NCI-H128 (cell line): Measurements from ENCODE around the gene PPFIBP1.
"Not testable (repeated sequence)": the region's sequence is repeated elsewhere in the genome, so short reads cannot be mapped to it uniquely, and the experiment has no call there.

Experiments used
- DNase-seq: peaks from one replicate; lab custom pipeline; 2025; ENCODE audit not compliant: unreplicated experiment; lab: John Stamatoyannopoulos, UW

The PPFIBP1 gene

GRCh38 chr12:27561535-27562350, 37.7 kb downstream of the PPFIBP1 start:
- no peak for DNase-seq

GRCh38 chr12:27564612-27565213, 40.7 kb downstream of the PPFIBP1 start:
- DNase-seq = no peak

GRCh38 chr12:27566159-27566558, 42.2 kb downstream of the PPFIBP1 start:
- no peak for DNase-seq

- no peak for DNase-seq
Observed at GRCh38 chr12:27566626-27567025, 42.6 kb downstream of the PPFIBP1 start.

- no peak for DNase-seq
Observed at GRCh38 chr12:27571463-27571862, 47.5 kb downstream of the PPFIBP1 start.

GRCh38 chr12:27572486-27573255, 48.7 kb downstream of the PPFIBP1 start:
- no peak for DNase-seq

GRCh38 chr12:27573972-27574371, 50.0 kb downstream of the PPFIBP1 start:
- no peak for DNase-seq

- no peak for DNase-seq
Observed at GRCh38 chr12:27575090-27575761, 51.2 kb downstream of the PPFIBP1 start.

GRCh38 chr12:27575762-27576118, 51.7 kb downstream of the PPFIBP1 start:
- DNase-seq = no peak

GRCh38 chr12:27576667-27577347, 52.8 kb downstream of the PPFIBP1 start:
- DNase-seq = no peak

GRCh38 chr12:27577688-27578087, 53.7 kb downstream of the PPFIBP1 start:
- no peak for DNase-seq

- DNase-seq = no peak
Observed at GRCh38 chr12:27578689-27579372, 54.8 kb downstream of the PPFIBP1 start.

GRCh38 chr12:27580561-27581330, 56.7 kb downstream of the PPFIBP1 start:
- DNase-seq = no peak

- not testable (repeated sequence) for DNase-seq
Observed at GRCh38 chr12:27581331-27581671, 57.3 kb downstream of the PPFIBP1 start.

GRCh38 chr12:27581833-27582232, 57.8 kb downstream of the PPFIBP1 start:
- not testable (repeated sequence) for DNase-seq

- DNase-seq = not testable (repeated sequence)
Observed at GRCh38 chr12:27582445-27582844, 58.4 kb downstream of the PPFIBP1 start.

- DNase-seq = no peak
Observed at GRCh38 chr12:27583057-27583797, 59.2 kb downstream of the PPFIBP1 start.

- no peak for DNase-seq
Observed at GRCh38 chr12:27583981-27584380, 60.0 kb downstream of the PPFIBP1 start.

GRCh38 chr12:27585739-27586265, 61.8 kb downstream of the PPFIBP1 start:
- no peak for DNase-seq
